ENCODE measurements around the gene HOXB3.

GRCh38 chr17:48569674-48570324 is 20.2 kb downstream of the HOXB3 start:
- TF ChIP-seq POLR2AphosphoS5 (IDR thresholded peaks at IDR 0.05; ENCODE audit: borderline replicate concordance, low read depth, low read length) (no peak), EZH2 (IDR thresholded peaks at IDR 0.05) (no peak), FOXP2 (optimal IDR thresholded peaks at IDR 0.05; ENCODE audit: control extremely low read depth, extremely low read length, insufficient read depth) (no peak)

All from SK-N-MC (cell line).